ENCODE results near the gene SEMA3B. TPM values are rescaled to one million over a fixed set of nuclear protein-coding genes. Genes with fewer than 3 reads are reported as not detected.
"Not testable (repeated sequence)": the region's sequence is repeated elsewhere in the genome, so short reads cannot be mapped to it uniquely, and the experiment has no call there.

The SEMA3B gene
- total RNA-seq, 4 donors from 2014 or later: 0.70 to 8.2 (median 2.4) TPM

DNA sequence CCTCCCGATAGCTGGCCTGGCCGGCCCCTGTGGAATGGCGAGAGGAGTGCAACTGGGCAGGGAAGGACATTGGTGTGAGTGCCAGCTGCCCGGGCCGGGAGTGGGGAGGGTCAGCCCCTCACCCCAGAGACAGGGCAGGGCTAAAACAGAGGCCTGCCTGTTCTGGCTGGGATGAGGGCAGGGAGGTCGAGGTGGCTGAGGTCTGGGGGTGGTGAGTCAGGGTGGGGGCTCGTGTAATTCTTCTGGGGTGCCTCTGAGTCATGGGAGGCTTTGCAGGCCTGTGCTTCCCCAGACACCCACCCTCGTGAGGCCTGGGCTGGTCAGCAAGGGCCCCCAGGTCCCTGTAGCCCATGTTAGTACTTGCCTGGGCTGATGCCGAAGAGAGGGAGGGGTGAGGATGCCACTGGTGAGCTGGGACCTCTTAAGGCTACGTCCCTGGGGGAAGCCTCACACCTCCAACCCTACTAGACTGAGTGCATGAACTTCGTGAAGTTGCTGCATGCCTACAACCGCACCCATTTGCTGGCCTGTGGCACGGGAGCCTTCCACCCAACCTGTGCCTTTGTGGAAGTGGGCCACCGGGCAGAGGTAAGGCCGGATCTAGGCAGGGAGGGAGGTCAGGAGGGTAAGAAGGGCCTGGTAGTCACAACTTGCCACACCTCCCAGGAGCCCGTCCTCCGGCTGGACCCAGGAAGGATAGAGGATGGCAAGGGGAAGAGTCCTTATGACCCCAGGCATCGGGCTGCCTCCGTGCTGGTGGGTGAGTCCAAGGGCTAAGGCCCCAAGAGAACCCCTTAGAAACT lies 1.7 kb downstream of the SEMA3B start:
- Histone ChIP-seq H3K36me3 (no peaks in the 10 kb centered on the region), H3K27ac (peak overlapping the region in 3 of 4 donors; percentile 19 to 90 (median 88)), H3K4me3 (no peak overlapping the region), H3K27me3 (peaks cover 0 to 25% (median 3%) of the 10 kb centered on the region in 4 donors), H3K4me1 (peaks cover 22 to 95% (median 64%) of the 10 kb centered on the region in 3 donors), H3K9me3 (no peaks in the 10 kb centered on the region)
- 84 to 93% methylated on average over 9 of the region's 19 CpGs for WGBS, 2 donors
- no peak for DNase-seq
- TF ChIP-seq, protein P1, sequence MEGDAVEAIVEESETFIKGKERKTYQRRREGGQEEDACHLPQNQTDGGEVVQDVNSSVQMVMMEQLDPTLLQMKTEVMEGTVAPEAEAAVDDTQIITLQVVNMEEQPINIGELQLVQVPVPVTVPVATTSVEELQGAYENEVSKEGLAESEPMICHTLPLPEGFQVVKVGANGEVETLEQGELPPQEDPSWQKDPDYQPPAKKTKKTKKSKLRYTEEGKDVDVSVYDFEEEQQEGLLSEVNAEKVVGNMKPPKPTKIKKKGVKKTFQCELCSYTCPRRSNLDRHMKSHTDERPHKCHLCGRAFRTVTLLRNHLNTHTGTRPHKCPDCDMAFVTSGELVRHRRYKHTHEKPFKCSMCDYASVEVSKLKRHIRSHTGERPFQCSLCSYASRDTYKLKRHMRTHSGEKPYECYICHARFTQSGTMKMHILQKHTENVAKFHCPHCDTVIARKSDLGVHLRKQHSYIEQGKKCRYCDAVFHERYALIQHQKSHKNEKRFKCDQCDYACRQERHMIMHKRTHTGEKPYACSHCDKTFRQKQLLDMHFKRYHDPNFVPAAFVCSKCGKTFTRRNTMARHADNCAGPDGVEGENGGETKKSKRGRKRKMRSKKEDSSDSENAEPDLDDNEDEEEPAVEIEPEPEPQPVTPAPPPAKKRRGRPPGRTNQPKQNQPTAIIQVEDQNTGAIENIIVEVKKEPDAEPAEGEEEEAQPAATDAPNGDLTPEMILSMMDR (IDR thresholded peaks at IDR 0.05): no peak
- TF ChIP-seq POLR2A (IDR thresholded peaks at IDR 0.05): no peak
- intact Hi-C loops (cut with DNase I): loop anchor here (5.0 to 10.0 kb wide), 2 partner anchors 54 to 78 kb away; partner anchors contain the start of genes GNAT1, HYAL2 and TUSC2

DNA sequence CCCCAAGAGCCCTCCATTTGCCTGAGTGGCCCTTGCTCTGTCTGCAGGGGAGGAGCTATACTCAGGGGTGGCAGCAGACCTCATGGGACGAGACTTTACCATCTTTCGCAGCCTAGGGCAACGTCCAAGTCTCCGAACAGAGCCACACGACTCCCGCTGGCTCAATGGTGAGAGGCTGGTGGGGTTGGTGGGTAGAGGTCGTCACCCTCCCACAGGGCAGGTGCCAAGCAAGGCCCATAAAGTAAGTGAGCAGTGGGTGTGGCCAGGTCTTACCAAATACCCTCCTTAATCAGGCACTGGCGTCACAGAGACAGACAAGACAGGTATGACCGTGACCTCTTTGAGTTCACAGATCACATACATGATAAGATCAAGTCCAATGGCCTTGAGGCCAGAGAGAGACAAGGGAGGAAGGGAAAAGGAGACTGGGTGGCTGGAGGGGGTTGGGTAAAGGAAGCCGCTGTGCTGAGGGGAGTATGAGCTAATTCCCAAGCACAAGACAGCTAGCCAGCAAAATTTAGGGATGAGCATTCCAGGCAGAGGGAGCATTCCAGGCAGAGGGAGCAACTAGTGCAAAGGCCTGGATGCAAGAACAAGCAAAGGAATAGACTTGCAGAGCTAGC lies 2.5 kb downstream of the SEMA3B start:
- TF ChIP-seq, protein P1 (IDR thresholded peaks at IDR 0.05): no peak
- no peak for TF ChIP-seq POLR2A (IDR thresholded peaks at IDR 0.05)
- intact Hi-C loops (cut with DNase I): loop anchor here (5.0 to 10.0 kb wide), 2 partner anchors 53 to 79 kb away; partner anchors contain the start of genes GNAT1, HYAL2 and TUSC2
- no peaks in the 10 kb centered on the region for H3K9me3 ChIP-seq
- WGBS, 2 donors: 85 to 88% methylated on average over 5 to 9 of the region's 10 CpGs
- H3K27ac ChIP-seq: no peak overlapping the region
- DNase-seq: no peak
- no peak overlapping the region for H3K4me3 ChIP-seq
- peaks cover 22 to 90% (median 58%) of the 10 kb centered on the region in 3 donors for H3K4me1 ChIP-seq
- peaks cover 0 to 33% (median 3%) of the 10 kb centered on the region in 4 donors for H3K27me3 ChIP-seq
- H3K36me3 ChIP-seq: no peaks in the 10 kb centered on the region

DNA sequence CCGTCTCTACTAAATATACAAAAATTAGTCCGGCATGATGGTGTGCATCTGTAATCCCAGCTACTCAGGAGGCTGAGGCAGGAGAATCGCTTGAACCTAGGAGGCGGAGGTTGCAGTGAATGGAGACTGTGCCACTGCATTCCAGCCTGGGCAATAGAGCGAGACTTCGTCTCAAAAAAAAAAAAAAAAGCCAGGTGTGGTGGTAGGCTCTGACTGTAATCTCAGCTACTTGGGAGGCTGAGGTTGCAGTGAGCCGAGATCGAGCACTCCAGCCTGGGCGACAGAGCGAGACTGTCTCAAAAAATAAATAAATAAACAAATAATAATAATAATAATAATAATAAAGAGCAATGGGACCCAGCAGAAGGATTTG lies 3.6 kb downstream of the SEMA3B start:
- WGBS, 2 donors: 58 to 65% methylated on average over 10 of the region's 10 CpGs
- not testable (repeated sequence) for H3K9me3 ChIP-seq, H3K36me3 ChIP-seq, DNase-seq
- peak overlapping the region in 3 of 4 donors; percentile 39 to 63 (median 40) for H3K4me3 ChIP-seq
- peaks cover 22 to 80% (median 53%) of the 10 kb centered on the region in 3 donors for H3K4me1 ChIP-seq
- H3K27me3 ChIP-seq: peaks cover 0 to 40% (median 3%) of the 10 kb centered on the region in 4 donors
- intact Hi-C loops (cut with DNase I): loop anchor here (2.0 to 10.0 kb wide), 3 partner anchors 46 to 80 kb away; partner anchors contain the start of genes GNAT1, HYAL2 and TUSC2
- peak overlapping the region in 1 of 4 donors; percentile 43 for H3K27ac ChIP-seq

DNA sequence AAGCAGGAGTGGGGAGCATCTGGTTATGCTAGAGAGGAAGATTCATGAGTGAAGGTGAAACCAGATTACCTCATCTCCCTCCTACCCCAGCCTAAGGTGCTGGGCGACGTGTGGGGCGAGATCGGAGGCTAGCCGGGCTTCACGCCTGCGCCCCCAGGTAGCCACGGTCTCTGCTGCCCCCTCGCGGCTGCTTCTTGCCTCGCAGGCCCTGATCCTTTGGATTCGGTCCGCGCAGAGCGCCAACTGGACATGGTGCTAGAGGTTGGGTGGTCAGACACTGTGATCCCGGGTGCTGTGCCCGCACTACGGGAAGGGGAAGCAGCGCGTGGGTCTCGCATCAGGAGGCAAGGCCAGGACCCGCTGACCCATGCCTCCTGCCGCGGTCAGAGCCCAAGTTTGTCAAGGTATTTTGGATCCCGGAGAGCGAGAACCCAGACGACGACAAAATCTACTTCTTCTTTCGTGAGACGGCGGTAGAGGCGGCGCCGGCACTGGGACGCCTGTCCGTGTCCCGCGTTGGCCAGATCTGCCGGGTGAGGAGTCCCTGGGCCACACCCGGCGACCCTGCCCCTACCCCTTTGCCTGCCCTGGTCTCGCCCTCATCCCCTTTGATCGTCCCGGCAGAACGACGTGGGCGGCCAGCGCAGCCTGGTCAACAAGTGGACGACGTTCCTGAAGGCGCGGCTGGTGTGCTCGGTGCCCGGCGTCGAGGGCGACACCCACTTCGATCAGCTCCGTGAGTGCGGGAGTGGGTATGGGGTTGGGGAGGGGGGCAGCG lies 4.2 kb downstream of the SEMA3B start:
- peaks cover 0 to 40% (median 3%) of the 10 kb centered on the region in 4 donors for H3K27me3 ChIP-seq
- H3K27ac ChIP-seq: peak overlapping the region in 2 of 4 donors; percentile 43 to 49
- DNase-seq: no peak
- H3K36me3 ChIP-seq: no peaks in the 10 kb centered on the region
- intact Hi-C loops (cut with DNase I): loop anchor here (2.0 to 10.0 kb wide), 3 partner anchors 46 to 81 kb away; partner anchors contain the start of genes GNAT1, HYAL2 and TUSC2
- no peaks in the 10 kb centered on the region for H3K9me3 ChIP-seq
- 0 to 5% methylated on average over 7 to 26 of the region's 61 CpGs for WGBS, 2 donors
- no peak for TF ChIP-seq POLR2A (IDR thresholded peaks at IDR 0.05)
- TF ChIP-seq, protein P1 (IDR thresholded peaks at IDR 0.05): peak; percentile 97 to 100 (median 99)
- peaks cover 22 to 74% (median 48%) of the 10 kb centered on the region in 3 donors for H3K4me1 ChIP-seq
- peak overlapping the region; percentile 18 to 63 (median 40) for H3K4me3 ChIP-seq

DNA sequence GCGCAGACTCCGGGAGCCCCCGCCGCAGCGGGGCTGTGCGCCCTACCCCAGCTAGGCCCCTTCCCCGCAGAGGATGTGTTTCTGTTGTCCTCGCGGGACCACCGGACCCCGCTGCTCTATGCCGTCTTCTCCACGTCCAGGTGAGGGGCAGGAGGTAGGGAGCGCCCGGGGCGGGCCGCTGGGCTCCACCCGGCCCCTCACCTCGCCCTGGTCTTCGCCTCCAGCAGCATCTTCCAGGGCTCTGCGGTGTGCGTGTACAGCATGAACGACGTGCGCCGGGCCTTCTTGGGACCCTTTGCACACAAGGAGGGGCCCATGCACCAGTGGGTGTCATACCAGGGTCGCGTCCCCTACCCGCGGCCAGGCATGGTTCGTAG lies 4.7 kb downstream of the SEMA3B start:
- Histone ChIP-seq H3K36me3 (no peaks in the 10 kb centered on the region), H3K4me1 (peaks cover 18 to 70% (median 42%) of the 10 kb centered on the region in 3 donors), H3K27me3 (peaks cover 0 to 40% (median 3%) of the 10 kb centered on the region in 4 donors), H3K27ac (peak overlapping the region in 1 of 4 donors; percentile 43), H3K4me3 (peak overlapping the region in 2 of 4 donors; percentile 39 to 63), H3K9me3 (no peaks in the 10 kb centered on the region)
- no peak for DNase-seq
- intact Hi-C loops (cut with DNase I): loop anchor here (2.0 to 10.0 kb wide), 3 partner anchors 47 to 81 kb away; partner anchors contain the start of genes GNAT1, HYAL2 and TUSC2
- TF ChIP-seq POLR2A (IDR thresholded peaks at IDR 0.05): no peak
- TF ChIP-seq, protein P1 (IDR thresholded peaks at IDR 0.05): no peak
- 38 to 66% methylated on average over 6 to 7 of the region's 31 CpGs for WGBS, 2 donors
